Loucy (cell line): ENCODE measurements around the gene GTPBP8.

ENCODE experiments used
- CTCF ChIP-seq: fragments of 200-600 bp; sonication (generic); conservative IDR thresholded peaks from 2 replicates; pipeline ENCODE4 v1.5.1; 2014; ENCODE audit warnings: mild to moderate bottlenecking, antibody characterized with exemption, low read length
- EZH2phosphoT487 ChIP-seq: fragments of 200-600 bp; IDR thresholded peaks from 2 replicates; pipeline ENCODE4 v1.6.1; 2018; ENCODE audit warnings: antibody characterized with exemption, mild to moderate bottlenecking, moderate library complexity, borderline replicate concordance

GRCh38 chr3:112984485-112984884, 6.3 kb upstream of the GTPBP8 start:
- TF ChIP-seq CTCF (no peak), EZH2phosphoT487 (no peak)
